Measurements from ENCODE around the gene UQCRFS1. TPM values are rescaled to one million over a fixed set of nuclear protein-coding genes. Genes with fewer than 3 reads are reported as not detected.

UQCRFS1 gene
- total RNA-seq, 1 donor from 2014 or later = 24.9 TPM

- no peaks in the 10 kb centered on the region for H3K4me1 Mint-ChIP-seq
- peaks cover 10% of the 10 kb centered on the region for H3K27me3 Mint-ChIP-seq (ENCODE audit: low read depth)
- H3K4me3 Mint-ChIP-seq = no peak overlapping the region
- no peaks in the 10 kb centered on the region for H3K36me3 Mint-ChIP-seq
- no peak overlapping the region for H3K27ac Mint-ChIP-seq
- DNase-seq (ENCODE audit: low spot score in 2 of 2, unreplicated experiment in 2 of 2) = no peak
- no peaks in the 10 kb centered on the region for H3K9me3 Mint-ChIP-seq
- TF ChIP-seq CTCF (IDR thresholded peaks at IDR 0.05; ENCODE audit: unreplicated experiment) = no peak
Measured at GRCh38 chr19:29188289-29189032, 24.5 kb downstream of the UQCRFS1 start.

- DNase-seq (ENCODE audit: low spot score in 2 of 2, unreplicated experiment in 2 of 2) = no peak
- no peaks in the 10 kb centered on the region for H3K4me1 Mint-ChIP-seq
- H3K27ac Mint-ChIP-seq = no peak overlapping the region
- TF ChIP-seq CTCF (IDR thresholded peaks at IDR 0.05; ENCODE audit: unreplicated experiment) = no peak
- H3K27me3 Mint-ChIP-seq (ENCODE audit: low read depth) = peaks cover 9% of the 10 kb centered on the region
- H3K9me3 Mint-ChIP-seq = no peaks in the 10 kb centered on the region
- no peaks in the 10 kb centered on the region for H3K36me3 Mint-ChIP-seq
- H3K4me3 Mint-ChIP-seq = no peak overlapping the region
Measured at GRCh38 chr19:29187676-29188075, 25.3 kb downstream of the UQCRFS1 start.

GRCh38 chr19:29185427-29185826 is 27.5 kb downstream of the UQCRFS1 start:
- H3K36me3 Mint-ChIP-seq = no peaks in the 10 kb centered on the region
- no peak overlapping the region for H3K27ac Mint-ChIP-seq
- H3K9me3 Mint-ChIP-seq = no peaks in the 10 kb centered on the region
- no peaks in the 10 kb centered on the region for H3K4me1 Mint-ChIP-seq
- TF ChIP-seq CTCF (IDR thresholded peaks at IDR 0.05; ENCODE audit: unreplicated experiment) = no peak
- H3K27me3 Mint-ChIP-seq (ENCODE audit: low read depth) = peaks cover 9% of the 10 kb centered on the region
- DNase-seq (ENCODE audit: low spot score in 2 of 2, unreplicated experiment in 2 of 2) = no peak
- no peak overlapping the region for H3K4me3 Mint-ChIP-seq

GRCh38 chr19:29176981-29177754 is 35.8 kb downstream of the UQCRFS1 start:
- Mint-ChIP-seq H3K27me3 (ENCODE audit: low read depth) (no peaks in the 10 kb centered on the region), H3K9me3 (peaks cover 69% of the 10 kb centered on the region), H3K4me3 (no peak overlapping the region), H3K36me3 (peaks cover 1% of the 10 kb centered on the region), H3K4me1 (no peaks in the 10 kb centered on the region), H3K27ac (no peak overlapping the region)
- no peak for TF ChIP-seq CTCF (IDR thresholded peaks at IDR 0.05; ENCODE audit: unreplicated experiment)
- DNase-seq (ENCODE audit: low spot score in 2 of 2, unreplicated experiment in 2 of 2) = no peak

GRCh38 chr19:29173896-29174295 is 39.1 kb downstream of the UQCRFS1 start:
- H3K36me3 Mint-ChIP-seq = peaks cover 1% of the 10 kb centered on the region
- no peak for TF ChIP-seq CTCF (IDR thresholded peaks at IDR 0.05; ENCODE audit: unreplicated experiment)
- no peak for DNase-seq (ENCODE audit: low spot score in 2 of 2, unreplicated experiment in 2 of 2)
- no peaks in the 10 kb centered on the region for H3K27me3 Mint-ChIP-seq (ENCODE audit: low read depth)
- H3K9me3 Mint-ChIP-seq = peaks cover 74% of the 10 kb centered on the region
- no peaks in the 10 kb centered on the region for H3K4me1 Mint-ChIP-seq
- H3K27ac Mint-ChIP-seq = no peak overlapping the region
- H3K4me3 Mint-ChIP-seq = no peak overlapping the region

Data from mesothelial cell of epicardium (in vitro differentiated cells).